HG03378 (cell line): ENCODE data around the gene MAB21L1.

Experiments
- ATAC-seq: cut with Tn5 transposase; IDR thresholded peaks from one replicate; pipeline ENCODE4 v1.9.1; 2021; ENCODE audit warnings: mild to moderate bottlenecking, moderate library complexity; ENCODE audit not compliant: unreplicated experiment

MAB21L1 gene

GRCh38 chr13:35449821-35450220 lies 26.7 kb downstream of the MAB21L1 start:
- no peak for ATAC-seq

DNA sequence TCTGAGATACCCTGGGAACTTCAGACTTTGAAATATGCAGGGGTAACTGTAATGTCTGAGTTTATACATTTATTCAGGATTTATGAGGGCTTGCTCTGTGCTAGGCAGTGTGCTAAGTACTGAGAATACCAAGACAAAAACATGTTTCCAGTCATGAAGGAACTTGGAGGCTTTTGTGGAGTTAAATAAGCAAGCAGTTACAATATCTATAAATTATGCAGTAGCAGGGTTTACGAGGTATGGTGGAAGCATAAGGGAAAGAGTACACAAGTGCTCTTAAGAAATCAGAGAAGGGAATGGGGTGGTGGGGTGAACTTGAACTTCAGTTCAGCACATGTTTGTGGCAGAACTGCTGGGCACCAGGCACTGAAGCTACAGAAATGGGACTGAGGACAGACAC lies 28.0 kb downstream of the MAB21L1 start:
- ATAC-seq, result no peak
